ENCODE measurements around the gene OR51M1. TPM values are rescaled to one million over a fixed set of nuclear protein-coding genes. Genes with fewer than 3 reads are reported as not detected.
"Not testable (repeated sequence)": the region's sequence is repeated elsewhere in the genome, so short reads cannot be mapped to it uniquely, and the experiment has no call there.

OR51M1 gene
- total RNA-seq, 1 donor from 2014 or later = not detected

- Histone ChIP-seq H3K27me3 (no peaks in the 10 kb centered on the region), H3K36me3 (no peaks in the 10 kb centered on the region), H3K4me3 (no peak overlapping the region), H3K27ac (no peak overlapping the region), H3K4me1 (peaks cover 0 to 3% of the 10 kb centered on the region in 2 donors), H3K9me3 (no peaks in the 10 kb centered on the region)
- intact Hi-C loops (cut with DNase I) = no loop called here
- no peak for DNase-seq (ENCODE audit: low spot score in 2 of 2)
- no peak for TF ChIP-seq CTCF (IDR thresholded peaks at IDR 0.05)
Observed at GRCh38 chr11:5363679-5364078, 19.9 kb upstream of the OR51M1 start.

- no peak overlapping the region for H3K4me3 ChIP-seq
- H3K9me3 ChIP-seq = no peaks in the 10 kb centered on the region
- no peaks in the 10 kb centered on the region for H3K36me3 ChIP-seq
- H3K4me1 ChIP-seq = peaks cover 0 to 3% of the 10 kb centered on the region in 2 donors
- H3K27me3 ChIP-seq = no peaks in the 10 kb centered on the region
- DNase-seq (ENCODE audit: low spot score in 2 of 2) = no peak
- no peak for TF ChIP-seq CTCF (IDR thresholded peaks at IDR 0.05)
- H3K27ac ChIP-seq = no peak overlapping the region
- intact Hi-C loops (cut with DNase I) = no loop called here
Observed at GRCh38 chr11:5364214-5364613, 19.4 kb upstream of the OR51M1 start.

GRCh38 chr11:5366365-5366764 is 17.2 kb upstream of the OR51M1 start:
- H3K4me1 ChIP-seq; intact Hi-C loops (cut with DNase I); H3K27ac ChIP-seq; H3K36me3 ChIP-seq; H3K27me3 ChIP-seq; DNase-seq (ENCODE audit: low spot score in 2 of 2); H3K4me3 ChIP-seq; H3K9me3 ChIP-seq: not testable (repeated sequence)

GRCh38 chr11:5366856-5367255 is 16.8 kb upstream of the OR51M1 start:
- TF ChIP-seq CTCF (IDR thresholded peaks at IDR 0.05) = no peak
- Histone ChIP-seq H3K36me3 (no peaks in the 10 kb centered on the region), H3K9me3 (no peaks in the 10 kb centered on the region), H3K4me1 (peaks cover 0 to 3% of the 10 kb centered on the region in 2 donors), H3K4me3 (no peak overlapping the region), H3K27ac (no peak overlapping the region), H3K27me3 (no peaks in the 10 kb centered on the region)
- intact Hi-C loops (cut with DNase I) = no loop called here
- DNase-seq (ENCODE audit: low spot score in 2 of 2) = no peak

- no peak for DNase-seq (ENCODE audit: low spot score in 2 of 2)
- Histone ChIP-seq H3K27ac (no peak overlapping the region), H3K4me1 (peaks cover 0 to 3% of the 10 kb centered on the region in 2 donors), H3K27me3 (no peaks in the 10 kb centered on the region), H3K9me3 (no peaks in the 10 kb centered on the region), H3K4me3 (no peak overlapping the region), H3K36me3 (no peaks in the 10 kb centered on the region)
- no peak for TF ChIP-seq CTCF (IDR thresholded peaks at IDR 0.05)
- intact Hi-C loops (cut with DNase I) = no loop called here
Observed at GRCh38 chr11:5367448-5368074, 16.1 kb upstream of the OR51M1 start.

- no peaks in the 10 kb centered on the region for H3K27me3 ChIP-seq
- no peak overlapping the region for H3K4me3 ChIP-seq
- no peaks in the 10 kb centered on the region for H3K36me3 ChIP-seq
- no peak for TF ChIP-seq CTCF (IDR thresholded peaks at IDR 0.05)
- no peak overlapping the region for H3K27ac ChIP-seq
- H3K9me3 ChIP-seq = no peaks in the 10 kb centered on the region
- DNase-seq (ENCODE audit: low spot score in 2 of 2) = no peak
- peaks cover 0 to 3% of the 10 kb centered on the region in 2 donors for H3K4me1 ChIP-seq
- intact Hi-C loops (cut with DNase I) = no loop called here
Observed at GRCh38 chr11:5368502-5369043, 15.0 kb upstream of the OR51M1 start.

Measured in ascending aorta (tissue), 2 donors.